ENCODE data around the gene RPL41. TPM values are rescaled to one million over a fixed set of nuclear protein-coding genes. Genes with fewer than 3 reads are reported as not detected.
A peak's percentile ranks its signal among the peaks of the same experiment; 100 is the strongest.

RPL41 gene
- total RNA-seq, 1 donor from 2014 or later: 3,580 TPM

- TF ChIP-seq CTCF (IDR thresholded peaks at IDR 0.05): no peak
- H3K9me3 Mint-ChIP-seq (ENCODE audit: unreplicated experiment): no peaks in the 10 kb centered on the region
- no peaks in the 10 kb centered on the region for H3K27me3 Mint-ChIP-seq (ENCODE audit: unreplicated experiment)
- peaks cover 24% of the 10 kb centered on the region for H3K4me1 Mint-ChIP-seq (ENCODE audit: unreplicated experiment)
- peaks cover 44% of the 10 kb centered on the region for H3K36me3 Mint-ChIP-seq (ENCODE audit: unreplicated experiment)
- peak overlapping the region; percentile 14 for H3K27ac Mint-ChIP-seq (ENCODE audit: unreplicated experiment)
- H3K4me3 Mint-ChIP-seq (ENCODE audit: unreplicated experiment): no peak overlapping the region
- DNase-seq (ENCODE audit: extremely low spot score, unreplicated experiment): no peak
These were observed 48.9 kb downstream of the RPL41 start for GRCh38 chr12:56165369-56165768.

Other genes with a start within 250 kb of the RPL41 start
- 18.2 and 20.5 TPM in 2 replicates for gene PYM1, start 188.7 kb upstream of the RPL41 start, total RNA-seq
- 63.0 and 70.1 TPM in 2 replicates for gene DGKA, start 185.5 kb upstream of the RPL41 start, total RNA-seq
- gene PMEL, start 150.6 kb upstream of the RPL41 start, total RNA-seq: 1.0 and 1.4 TPM in 2 replicates
- gene CDK2, start 149.8 kb upstream of the RPL41 start, total RNA-seq: 27.3 and 29.6 TPM in 2 replicates
- 126 and 134 TPM in 2 replicates for gene RAB5B, start 142.6 kb upstream of the RPL41 start, total RNA-seq
- gene SUOX, start 119.4 kb upstream of the RPL41 start, total RNA-seq: 16.2 and 19.4 TPM in 2 replicates
- gene IKZF4, start 95.6 kb upstream of the RPL41 start, total RNA-seq: 8.2 and 10.6 TPM in 2 replicates
- 25.0 and 25.3 TPM in 2 replicates for gene RPS26, start 74.7 kb upstream of the RPL41 start, total RNA-seq
- gene ERBB3, start 36.5 kb upstream of the RPL41 start, total RNA-seq: 0.97 and 1.2 TPM in 2 replicates
- 85.9 and 87.9 TPM in 2 replicates for gene PA2G4, start 12.1 kb upstream of the RPL41 start, total RNA-seq
- 10.5 and 11.8 TPM in 2 replicates for gene ZC3H10, start 1.6 kb downstream of the RPL41 start, total RNA-seq
- gene ESYT1, start 11.6 kb downstream of the RPL41 start, total RNA-seq: 127 and 142 TPM in 2 replicates
- 123 and 139 TPM in 2 replicates for gene MYL6B, start 36.0 kb downstream of the RPL41 start, total RNA-seq
- 1,490 and 1,549 TPM in 2 replicates for gene MYL6, start 41.7 kb downstream of the RPL41 start, total RNA-seq
- 122 and 128 TPM in 2 replicates for gene SMARCC2, start 72.8 kb downstream of the RPL41 start, total RNA-seq
- gene RNF41, start 105.3 kb downstream of the RPL41 start, total RNA-seq: 71.2 and 77.8 TPM in 2 replicates
- 42.1 and 45.3 TPM in 2 replicates for gene NABP2, start 107.7 kb downstream of the RPL41 start, total RNA-seq
- 0.81 TPM in 1 of 2 replicates, not detected in the other for gene SLC39A5, start 113.4 kb downstream of the RPL41 start, total RNA-seq
- 67.7 and 75.4 TPM in 2 replicates for gene ANKRD52, start 141.8 kb downstream of the RPL41 start, total RNA-seq
- 12.8 and 14.4 TPM in 2 replicates for gene COQ10A, start 150.3 kb downstream of the RPL41 start, total RNA-seq
- 199 and 206 TPM in 2 replicates for gene CS, start 183.7 kb downstream of the RPL41 start, total RNA-seq
- 154 and 177 TPM in 2 replicates for gene CNPY2, start 199.4 kb downstream of the RPL41 start, total RNA-seq
- gene PAN2, start 217.4 kb downstream of the RPL41 start, total RNA-seq: 52.7 and 56.6 TPM in 2 replicates
- not detected in 2 replicates for gene IL23A, start 222.3 kb downstream of the RPL41 start, total RNA-seq
- 327 and 334 TPM in 2 replicates for gene STAT2, start 243.5 kb downstream of the RPL41 start, total RNA-seq
- not detected in 2 replicates for gene APOF, start 246.2 kb downstream of the RPL41 start, total RNA-seq

Measured in osteocyte (in vitro differentiated cells).